ENCODE results near the gene EME1. TPM values are rescaled to one million over a fixed set of nuclear protein-coding genes. Genes with fewer than 3 reads are reported as not detected.

The EME1 gene
- total RNA-seq, 2 donors from 2014 or later: 1.8 to 10.1 TPM

GRCh38 chr17:50389534-50389933 is 16.5 kb downstream of the EME1 start:
- DNase-seq: no peak
- intact Hi-C loops (cut with DNase I): no loop called here
- no peak for TF ChIP-seq CTCF (IDR thresholded peaks at IDR 0.05)
- no peak overlapping the region for H3K9ac ChIP-seq (ENCODE audit: low read depth in 2 of 2, low read length in 2 of 2)
- no peaks in the 10 kb centered on the region for H3K27me3 ChIP-seq
- H3K4me1 ChIP-seq: no peaks in the 10 kb centered on the region
- no peak overlapping the region for H3K27ac ChIP-seq
- H3K9me3 ChIP-seq: no peaks in the 10 kb centered on the region
- H3K36me3 ChIP-seq: peaks cover 50% of the 10 kb centered on the region
- H3K4me3 ChIP-seq: no peak overlapping the region

DNA sequence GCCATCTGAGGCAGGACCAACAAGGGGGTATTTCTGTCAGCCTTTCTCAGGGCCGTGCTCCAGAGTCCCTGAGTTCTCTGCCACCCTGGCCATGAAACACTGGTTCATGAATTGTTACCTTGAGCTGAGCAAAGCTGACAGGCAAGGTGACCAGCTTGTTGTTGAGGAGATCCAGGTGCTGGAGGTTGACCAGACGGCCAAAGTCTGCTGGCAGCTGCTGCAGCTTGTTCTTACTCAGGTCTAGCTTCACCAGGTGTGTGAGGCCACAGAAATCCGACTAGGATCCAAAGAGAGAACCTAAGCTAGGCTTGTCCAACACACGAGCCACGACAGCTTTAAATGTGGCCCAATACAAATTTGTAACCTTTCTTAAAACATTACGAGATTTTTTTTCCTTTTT is 19.6 kb downstream of the EME1 start:
- Histone ChIP-seq H3K27ac (no peak overlapping the region), H3K9me3 (no peaks in the 10 kb centered on the region), H3K4me3 (no peak overlapping the region), H3K36me3 (peaks cover 30% of the 10 kb centered on the region), H3K9ac (ENCODE audit: low read depth in 2 of 2, low read length in 2 of 2) (no peak overlapping the region), H3K27me3 (no peaks in the 10 kb centered on the region), H3K4me1 (peaks cover 9% of the 10 kb centered on the region)
- intact Hi-C loops (cut with DNase I): no loop called here
- DNase-seq: no peak
- TF ChIP-seq CTCF (IDR thresholded peaks at IDR 0.05): no peak

DNA sequence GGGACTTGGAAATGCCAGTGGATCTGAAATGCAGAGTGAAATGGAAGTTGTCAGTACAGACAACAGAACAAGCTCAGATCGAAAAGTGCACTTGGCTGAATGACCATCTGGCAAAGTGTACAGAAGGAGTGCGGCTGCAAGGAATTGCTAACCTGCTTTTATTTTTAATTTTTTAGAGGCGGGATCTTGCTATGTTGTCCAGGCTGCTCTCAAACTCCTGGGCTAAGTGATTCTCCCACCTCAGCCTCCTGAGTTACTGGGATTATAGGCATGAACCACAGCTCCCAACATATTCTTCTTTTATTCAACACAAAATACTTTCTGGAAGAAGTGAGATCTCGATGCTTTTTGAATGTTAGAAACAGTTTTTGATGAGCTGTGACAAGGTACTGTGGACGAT is 20.7 kb downstream of the EME1 start:
- H3K36me3 ChIP-seq: peaks cover 25% of the 10 kb centered on the region
- H3K9me3 ChIP-seq: no peaks in the 10 kb centered on the region
- peaks cover 9% of the 10 kb centered on the region for H3K4me1 ChIP-seq
- no peak for TF ChIP-seq CTCF (IDR thresholded peaks at IDR 0.05)
- H3K9ac ChIP-seq (ENCODE audit: low read depth in 2 of 2, low read length in 2 of 2): no peak overlapping the region
- H3K27me3 ChIP-seq: no peaks in the 10 kb centered on the region
- no peak overlapping the region for H3K4me3 ChIP-seq
- intact Hi-C loops (cut with DNase I): no loop called here
- no peak for DNase-seq
- no peak overlapping the region for H3K27ac ChIP-seq

DNA sequence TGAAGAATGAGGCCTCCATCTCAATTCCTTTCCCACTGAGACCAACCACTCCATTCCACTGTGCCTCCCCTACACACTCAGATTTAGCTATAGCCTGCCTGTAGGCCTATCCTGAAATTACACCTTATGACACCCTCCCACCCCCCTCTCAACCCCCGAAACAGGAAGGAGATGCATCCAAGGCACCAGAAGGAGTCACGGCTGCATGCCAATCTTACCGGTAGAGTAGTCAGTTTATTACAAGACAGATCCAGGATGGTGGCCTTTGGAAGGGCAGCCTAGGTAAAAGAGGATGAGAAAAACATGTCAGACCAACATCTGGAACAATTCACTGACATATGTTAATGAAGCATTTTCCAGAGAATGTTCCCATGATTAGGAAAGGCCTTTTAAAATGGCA is 21.7 kb downstream of the EME1 start:
- Histone ChIP-seq H3K27me3 (no peaks in the 10 kb centered on the region), H3K9me3 (no peaks in the 10 kb centered on the region), H3K9ac (ENCODE audit: low read depth in 2 of 2, low read length in 2 of 2) (no peak overlapping the region), H3K36me3 (peaks cover 25% of the 10 kb centered on the region), H3K4me3 (no peak overlapping the region), H3K27ac (no peak overlapping the region), H3K4me1 (peaks cover 9% of the 10 kb centered on the region)
- no peak for DNase-seq
- intact Hi-C loops (cut with DNase I): loop anchor here (5.0 kb wide), 1 partner anchor 32 kb away; no protein-coding TSS in a partner anchor
- TF ChIP-seq CTCF (IDR thresholded peaks at IDR 0.05): no peak

GRCh38 chr17:50396261-50397110 is 23.5 kb downstream of the EME1 start:
- Histone ChIP-seq H3K27me3 (no peaks in the 10 kb centered on the region), H3K36me3 (peaks cover 18% of the 10 kb centered on the region), H3K27ac (peak overlapping the region; percentile 86), H3K9ac (ENCODE audit: low read depth in 2 of 2, low read length in 2 of 2) (peak overlapping the region; percentile 87 to 90), H3K4me1 (peaks cover 9% of the 10 kb centered on the region), H3K4me3 (peak overlapping the region; percentile 83), H3K9me3 (no peaks in the 10 kb centered on the region)
- intact Hi-C loops (cut with DNase I): loop anchor here (5.0 kb wide), 1 partner anchor 34 kb away; no protein-coding TSS in a partner anchor
- DNase-seq: peak; percentile 74
- no peak for TF ChIP-seq CTCF (IDR thresholded peaks at IDR 0.05)

Data from colonic mucosa (tissue), 4 donors.